ENCODE measurements around the gene HLA-DOB. TPM values are rescaled to one million over a fixed set of nuclear protein-coding genes. Genes with fewer than 3 reads are reported as not detected.

Gene HLA-DOB
- total and polyA plus RNA-seq, 10 of the 15 experiments (the other 5 are each of a cell fraction or from before 2014, with no cell fraction given), result 27.4 to 79.1 (median 37.0) TPM

GRCh38 chr6:32858194-32858593 lies 41.4 kb upstream of the HLA-DOB start:
- Histone ChIP-seq H2AFZ (ENCODE audit: control insufficient read depth, low read depth, low read length) (no peak overlapping the region), H3K27me3 (replicated peaks in 1 of 2; ENCODE audit: control insufficient read depth in 2 of 2, insufficient read depth in 2 of 2, low read length in 1 of 2) (no peaks in the 10 kb centered on the region), H3K4me2 (ENCODE audit: control insufficient read depth, insufficient read depth) (peak overlapping the region; percentile 11), H3K27ac (ENCODE audit: control insufficient read depth, insufficient read depth) (no peak overlapping the region), H4K20me1 (ENCODE audit: control insufficient read depth, insufficient read depth) (no peaks in the 10 kb centered on the region), H3K79me2 (ENCODE audit: control insufficient read depth, insufficient read depth, low read length) (peaks cover 43% of the 10 kb centered on the region), H3K9ac (ENCODE audit: control insufficient read depth, insufficient read depth, low read length) (no peak overlapping the region), H3K9me3 (replicated peaks; ENCODE audit: control insufficient read depth, insufficient read depth, low read length) (no peaks in the 10 kb centered on the region), H3K36me3 (ENCODE audit: control insufficient read depth in 2 of 2, insufficient read depth in 2 of 2, low read length in 1 of 2) (peaks cover 4 to 12% of the 10 kb centered on the region in 2 experiments), H3K4me1 (ENCODE audit: control insufficient read depth, insufficient read depth, low read length) (peaks cover 22% of the 10 kb centered on the region), H3K4me3 (no peak overlapping the region)
- ChIA-PET SMC1A (ENCODE audit: uncharacterized antibody, unreplicated experiment) (interaction anchor here (1.1 to 7.5 kb wide), 4 partner anchors 11 to 30 kb away, joined by 3 to 131 read pairs (median 70); partner anchors contain the start of gene TAP2), RAD21 (ENCODE audit: unreplicated experiment) (interaction anchor here (1.4 to 7.7 kb wide), 3 partner anchors 9 to 17 kb away, joined by 4 to 269 read pairs (median 95); partner anchors contain the start of genes PSMB8 and TAP2), CTCF (interaction anchor here (0.8 to 8.0 kb wide), 10 partner anchors 10 to 445 kb away, joined by 3 to 299 read pairs (median 6); partner anchors contain the start of genes HLA-DMA, PSMB8 and TAP2), POLR2A (interaction anchor here (1.4 to 8.1 kb wide), 3 partner anchors 10 to 17 kb away, joined by 5 to 357 read pairs (median 35); partner anchors contain the start of genes PSMB8 and TAP2)
- 80% methylated on average over 5 of the region's 5 CpGs for WGBS (ENCODE audit: insufficient coverage, insufficient replicate concordance, low lambda C conversion rate, missing lambda C conversion rate)
- in situ Hi-C loops (cut with MboI), result no loop called here
- ATAC-seq (no peak), FAIRE-seq (no peak), DNase-seq (ENCODE audit: low read depth, low spot score) (no peak)
- BruUV-seq (replicated peaks), result no TSS peak
- intact Hi-C loops (cut with micrococcal nuclease; ENCODE audit: unreplicated experiment), result loop anchor here (10.0 kb wide), 1 partner anchor 253 kb away; no protein-coding TSS in a partner anchor
- TF ChIP-seq SMAD5 (IDR thresholded peaks at IDR 0.05; ENCODE audit: low read depth) (no peak), ZNF687 (IDR thresholded peaks at IDR 0.05) (no peak), HDAC6 (IDR thresholded peaks at IDR 0.05; ENCODE audit: unreplicated experiment) (no peak), MEF2B (IDR thresholded peaks at IDR 0.05; ENCODE audit: partially characterized antibody, poor library complexity, severe bottlenecking) (no peak), MTA3 (IDR thresholded peaks at IDR 0.05; ENCODE audit: borderline replicate concordance, low read length) (no peak), SREBF2 (IDR thresholded peaks at IDR 0.05; ENCODE audit: low read length) (no peak), ESRRA (IDR thresholded peaks at IDR 0.05; ENCODE audit: low read length) (no peak), KAT2A (conservative IDR thresholded peaks at IDR 0.05; ENCODE audit: control insufficient read depth, low read depth, low read length) (no peak), RELB (IDR thresholded peaks at IDR 0.05; ENCODE audit: low read depth) (no peak), DPF2 (IDR thresholded peaks at IDR 0.05) (no peak), CBFB (IDR thresholded peaks at IDR 0.05; ENCODE audit: low read depth) (no peak), ZBTB11 (CRISPR knock-in tag; IDR thresholded peaks at IDR 0.05) (no peak), POLR2AphosphoS5 (IDR thresholded peaks at IDR 0.05; ENCODE audit: low read length) (no peak)

Measured in GM12878 (cell line).